K562 (cell line): ENCODE results near the gene PHF11. TPM values are rescaled to one million over a fixed set of nuclear protein-coding genes. Genes with fewer than 3 reads are reported as not detected.

ENCODE experiments used
- ATAC-seq: fragments of 200-7000 bp; cut with Tn5 transposase; 3 replicates; pipeline ENCODE4 v1.9.1; 2020; ENCODE audit warnings: moderate library complexity
- BruUV-seq: library from RNA; stranded (reverse); fragments of 400-500 nt; replicated peaks from 2 replicates; lab custom pipeline; 2021; lab: Mats Ljungman, UMichigan
- CTCF ChIA-PET: fragments of 300-600 bp; formaldehyde crosslinking; extraction: SDS; loops from one replicate; lab custom pipeline; 2021; ENCODE audit warnings: low intra/inter-chr PET ratio; lab: Yijun Ruan, JAX
- POLR2A ChIA-PET: fragments of 300-600, 350-650 bp; sonication (Branson Sonifier 250); formaldehyde crosslinking; extraction: SDS; loops from one replicate; lab custom pipeline; 2021; ENCODE audit warnings: antibody characterized with exemption, inconsistent platforms; lab: Yijun Ruan, JAX
- DNase-seq, 4 experiments: peaks; one replicate each; pipeline versions ENCODE4 v3.0.0 to v3.0.0-alpha.2; 2011 to 2018; ENCODE audit warnings: low spot score in 3 of 4, mixed read lengths in 3 of 4; ENCODE audit errors: extremely low read depth in 1 of 4
- FAIRE-seq: peaks from 2 replicates; lab custom pipeline; 2011; peaks lifted over from hg19 to GRCh38; lab: Jason Lieb, UNC
- H2AFZ ChIP-seq: 2 replicates; pipeline ENCODE4 v1.6.0; 2011; ENCODE audit warnings: low read depth, low read length, control low read depth, inconsistent platforms
- H3K27ac ChIP-seq: fragments of 200-600 bp; 3 replicates; pipeline ENCODE4 v1.8.0; 2011; ENCODE audit warnings: low read depth, mild to moderate bottlenecking, control low read depth, inconsistent platforms, low read length, moderate library complexity, mixed read lengths; ENCODE audit errors: extremely low read depth
- H3K27me3 ChIP-seq, 2 experiments: fragments of 300-600 bp in 1 of 2; 2 replicates in 1 of 2; 3 replicates in 1 of 2; pipeline versions ENCODE4 v1.6.0 to v1.8.0; 2011; ENCODE audit warnings: inconsistent platforms in 2 of 2, low read length in 2 of 2, mild to moderate bottlenecking in 1 of 2, mixed read lengths in 1 of 2, moderate library complexity in 1 of 2; ENCODE audit not compliant: control insufficient read depth in 2 of 2, insufficient read depth in 2 of 2
- H3K36me3 ChIP-seq: fragments of 300-600 bp; 3 replicates; pipeline ENCODE4 v1.8.0; 2011; ENCODE audit warnings: mild to moderate bottlenecking, low read length, inconsistent platforms; ENCODE audit not compliant: control insufficient read depth, insufficient read depth
- H3K4me1 ChIP-seq, 2 experiments: fragments of 200-600 bp in 1 of 2; replicated peaks in 1 of 2; 2 replicates in 1 of 2; 3 replicates in 1 of 2; pipeline versions ENCODE4 v1.5.1 to v1.8.0; 2011; ENCODE audit warnings: inconsistent platforms in 2 of 2, low read length in 2 of 2, mild to moderate bottlenecking in 1 of 2, mixed read lengths in 1 of 2, moderate library complexity in 1 of 2; ENCODE audit not compliant: control insufficient read depth in 2 of 2, insufficient read depth in 2 of 2
- H3K4me2 ChIP-seq: 2 replicates; pipeline ENCODE4 v1.6.1; 2011; ENCODE audit warnings: low read length, control low read depth, inconsistent platforms, mixed read lengths; ENCODE audit not compliant: insufficient read depth
- H3K4me3 ChIP-seq: fragments of 200-600 bp; sonication (generic), shearing (Covaris generic); 2 replicates; pipeline ENCODE4 v1.5.1; 2016; ENCODE audit warnings: control low read depth, inconsistent platforms
- H3K79me2 ChIP-seq: fragments of 200-600 bp; 3 replicates; pipeline ENCODE4 v1.8.0; 2011; ENCODE audit warnings: low read length, inconsistent platforms; ENCODE audit not compliant: control insufficient read depth, insufficient read depth
- H3K9ac ChIP-seq, 2 experiments: 2 replicates each; pipeline versions ENCODE4 v1.6.0 to v1.6.1; 2011; ENCODE audit warnings: low read depth in 2 of 2, low read length in 2 of 2, control low read depth in 1 of 2, inconsistent platforms in 1 of 2, mild to moderate bottlenecking in 1 of 2, mixed read lengths in 1 of 2; ENCODE audit not compliant: insufficient read depth in 1 of 2
- H3K9me1 ChIP-seq: one replicate; pipeline ENCODE4 v1.6.0; 2011; ENCODE audit warnings: inconsistent platforms, mild to moderate bottlenecking, low read length, moderate library complexity; ENCODE audit not compliant: control insufficient read depth, insufficient read depth
- H3K9me3 ChIP-seq: replicated peaks from 2 replicates; pipeline ENCODE4 v1.5.1; 2011; ENCODE audit warnings: low read depth, low read length, inconsistent platforms; ENCODE audit not compliant: control insufficient read depth, insufficient read depth
- H4K20me1 ChIP-seq: replicated peaks from 2 replicates; pipeline ENCODE4 v1.6.1; 2011; ENCODE audit warnings: low read length, inconsistent platforms, mixed read lengths; ENCODE audit not compliant: control insufficient read depth, insufficient read depth
- KLF6 ChIP-seq: fragments of 250-450 bp; sonication (Bioruptor Pico); IDR thresholded peaks from 2 replicates; pipeline ENCODE4 v1.4.0; 2020; ENCODE audit warnings: mild to moderate bottlenecking, moderate library complexity, borderline replicate concordance
- MXI1 ChIP-seq: IDR thresholded peaks from 2 replicates; pipeline ENCODE4 v1.6.1; 2011; ENCODE audit warnings: low read depth, mild to moderate bottlenecking, improper control_type of control experiment, low read length
- PPARD ChIP-seq: fragments of 250-450 bp; sonication (Bioruptor Pico); IDR thresholded peaks from 2 replicates; pipeline ENCODE4 v1.8.0; 2022; ENCODE audit warnings: inconsistent platforms, mild to moderate bottlenecking, moderate library complexity
- STAG1 ChIP-seq: sonication (generic); formaldehyde crosslinking; IDR thresholded peaks from 2 replicates; pipeline ENCODE4 v1.5.0; 2020; ENCODE audit warnings: missing genetic modification reagents, borderline replicate concordance
- in situ Hi-C: fragments of 300-500 bp; cut with MboI; formaldehyde crosslinking; loops from 4 replicates; pipeline ENCODE4 v1.15.0; 2018; ENCODE audit warnings: inconsistent platforms, mixed read lengths
- intact Hi-C: fragments of 100-400 bp; cut with micrococcal nuclease; formaldehyde crosslinking; loops from 2 replicates; pipeline ENCODE4 v1.14.2; 2022
- polyA plus RNA-seq, 8 experiments: library from polyadenylated mRNA; depleted of rRNA in 4 of 8; stranded (reverse) in 5 of 8; unstranded in 3 of 8; fragments of >200 nt; fragmentation: Nextera tagmentation in 2 of 8; fragmentation: Illumina TruSeq in 1 of 8; extraction: Ambion mirVana in 2 of 8; extraction: Trizol in 1 of 8; gene quantifications; 2 replicates each; pipeline versions ENCODE4 v1.2.1 to v1.2.3, GENCODE V29; 2011 to 2014; ENCODE audit warnings: inconsistent platforms in 1 of 8, missing spikeins in 1 of 8
- total RNA-seq, 7 experiments: library from RNA; depleted of rRNA in 6 of 7; stranded (reverse); fragments of >200 nt in 6 of 7; fragmentation: Illumina TruSeq in 2 of 7; extraction: Trizol in 2 of 7; gene quantifications; 2 replicates each; pipeline versions ENCODE4 v1.2.1 to v1.2.3, GENCODE V29; 2011 to 2021; ENCODE audit warnings: low replicate concordance in 1 of 7
- TF ChIP-seq, protein P1 (sequence below): fragments of 450-650 bp; IDR thresholded peaks from 2 replicates; pipeline ENCODE4 v1.6.1; 2016; ENCODE audit warnings: missing biosample characterization, missing genetic modification characterization
- TF ChIP-seq, protein P2 (sequence below): sonication (generic); formaldehyde crosslinking; IDR thresholded peaks from 2 replicates; pipeline ENCODE4 v1.8.0; 2022; ENCODE audit warnings: mild to moderate bottlenecking, missing genetic modification reagents
- TF ChIP-seq, protein P3 (sequence below): fragments of 250-450 bp; sonication (Bioruptor Pico); IDR thresholded peaks from 2 replicates; pipeline ENCODE4 v1.9.0; 2021; ENCODE audit warnings: mild to moderate bottlenecking, inconsistent platforms
- TF ChIP-seq, protein P4 (sequence below): IDR thresholded peaks from 3 replicates; pipeline ENCODE4 v1.6.1; 2011; ENCODE audit warnings: borderline replicate concordance, mild to moderate bottlenecking; ENCODE audit not compliant: insufficient read length, insufficient read depth

Gene PHF11
- total and polyA plus RNA-seq, 9 of the 15 experiments (the other 6 are each of a cell fraction or from before 2014, with no cell fraction given) = 1.9 to 7.0 (median 5.3) TPM

DNA sequence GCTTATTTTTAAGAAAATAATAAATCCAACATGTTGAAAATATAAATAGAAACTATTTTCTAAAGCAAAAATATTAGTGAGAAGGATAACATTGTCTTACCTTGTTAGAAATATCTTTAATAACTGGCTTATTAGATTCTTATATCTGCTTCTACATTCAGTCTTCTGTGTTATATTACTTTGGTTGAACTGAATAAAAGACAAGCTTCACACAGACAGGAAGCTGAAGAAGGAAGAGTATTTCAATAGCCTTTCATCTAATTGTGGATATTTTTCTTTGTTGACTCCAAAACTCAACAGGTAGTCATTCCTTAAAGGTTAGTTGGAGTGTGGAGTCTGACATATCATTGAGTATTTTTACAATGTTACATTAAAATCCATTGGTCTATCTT, 40.8 kb upstream of the PHF11 start:
- Histone ChIP-seq H3K27me3 (no peaks in the 10 kb centered on the region), H3K4me2 (no peak overlapping the region), H3K4me3 (no peak overlapping the region), H3K79me2 (peaks cover 6% of the 10 kb centered on the region; the same call in 2 of the 3 replicates), H3K36me3 (no peaks in the 10 kb centered on the region), H4K20me1 (no peaks in the 10 kb centered on the region), H3K9me3 (no peaks in the 10 kb centered on the region), H2AFZ (no peak overlapping the region), H3K4me1 (no peaks in the 10 kb centered on the region), H3K9ac (no peak overlapping the region), H3K27ac (no peak overlapping the region), H3K9me1 (no peaks in the 10 kb centered on the region)
- CTCF ChIA-PET = no interaction called here
- FAIRE-seq (no peak), ATAC-seq (no peak), DNase-seq (no peak)
- intact Hi-C loops = no loop called here
- TF ChIP-seq, protein P1, sequence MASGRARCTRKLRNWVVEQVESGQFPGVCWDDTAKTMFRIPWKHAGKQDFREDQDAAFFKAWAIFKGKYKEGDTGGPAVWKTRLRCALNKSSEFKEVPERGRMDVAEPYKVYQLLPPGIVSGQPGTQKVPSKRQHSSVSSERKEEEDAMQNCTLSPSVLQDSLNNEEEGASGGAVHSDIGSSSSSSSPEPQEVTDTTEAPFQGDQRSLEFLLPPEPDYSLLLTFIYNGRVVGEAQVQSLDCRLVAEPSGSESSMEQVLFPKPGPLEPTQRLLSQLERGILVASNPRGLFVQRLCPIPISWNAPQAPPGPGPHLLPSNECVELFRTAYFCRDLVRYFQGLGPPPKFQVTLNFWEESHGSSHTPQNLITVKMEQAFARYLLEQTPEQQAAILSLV (tag) = no peak
- TF ChIP-seq STAG1 (CRISPR knock-in tag) (no peak), KLF6 (CRISPR knock-in tag) (no peak), PPARD (CRISPR knock-in tag) (no peak), MXI1 (no peak)
- TF ChIP-seq, protein P2, sequence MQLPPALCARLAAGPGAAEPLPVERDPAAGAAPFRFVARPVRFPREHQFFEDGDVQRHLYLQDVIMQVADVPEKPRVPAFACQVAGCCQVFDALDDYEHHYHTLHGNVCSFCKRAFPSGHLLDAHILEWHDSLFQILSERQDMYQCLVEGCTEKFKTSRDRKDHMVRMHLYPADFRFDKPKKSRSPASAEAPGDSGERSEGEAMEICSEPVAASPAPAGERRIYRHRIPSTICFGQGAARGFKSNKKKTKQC (CRISPR knock-in tag) = no peak
- TF ChIP-seq, protein P3, sequence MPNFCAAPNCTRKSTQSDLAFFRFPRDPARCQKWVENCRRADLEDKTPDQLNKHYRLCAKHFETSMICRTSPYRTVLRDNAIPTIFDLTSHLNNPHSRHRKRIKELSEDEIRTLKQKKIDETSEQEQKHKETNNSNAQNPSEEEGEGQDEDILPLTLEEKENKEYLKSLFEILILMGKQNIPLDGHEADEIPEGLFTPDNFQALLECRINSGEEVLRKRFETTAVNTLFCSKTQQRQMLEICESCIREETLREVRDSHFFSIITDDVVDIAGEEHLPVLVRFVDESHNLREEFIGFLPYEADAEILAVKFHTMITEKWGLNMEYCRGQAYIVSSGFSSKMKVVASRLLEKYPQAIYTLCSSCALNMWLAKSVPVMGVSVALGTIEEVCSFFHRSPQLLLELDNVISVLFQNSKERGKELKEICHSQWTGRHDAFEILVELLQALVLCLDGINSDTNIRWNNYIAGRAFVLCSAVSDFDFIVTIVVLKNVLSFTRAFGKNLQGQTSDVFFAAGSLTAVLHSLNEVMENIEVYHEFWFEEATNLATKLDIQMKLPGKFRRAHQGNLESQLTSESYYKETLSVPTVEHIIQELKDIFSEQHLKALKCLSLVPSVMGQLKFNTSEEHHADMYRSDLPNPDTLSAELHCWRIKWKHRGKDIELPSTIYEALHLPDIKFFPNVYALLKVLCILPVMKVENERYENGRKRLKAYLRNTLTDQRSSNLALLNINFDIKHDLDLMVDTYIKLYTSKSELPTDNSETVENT (CRISPR knock-in tag) = no peak
- TF ChIP-seq, protein P4, sequence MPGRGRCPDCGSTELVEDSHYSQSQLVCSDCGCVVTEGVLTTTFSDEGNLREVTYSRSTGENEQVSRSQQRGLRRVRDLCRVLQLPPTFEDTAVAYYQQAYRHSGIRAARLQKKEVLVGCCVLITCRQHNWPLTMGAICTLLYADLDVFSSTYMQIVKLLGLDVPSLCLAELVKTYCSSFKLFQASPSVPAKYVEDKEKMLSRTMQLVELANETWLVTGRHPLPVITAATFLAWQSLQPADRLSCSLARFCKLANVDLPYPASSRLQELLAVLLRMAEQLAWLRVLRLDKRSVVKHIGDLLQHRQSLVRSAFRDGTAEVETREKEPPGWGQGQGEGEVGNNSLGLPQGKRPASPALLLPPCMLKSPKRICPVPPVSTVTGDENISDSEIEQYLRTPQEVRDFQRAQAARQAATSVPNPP = no peak
- POLR2A ChIA-PET = no interaction called here
- BruUV-seq = no TSS peak
- in situ Hi-C loops = no loop called here
